ENCODE data around the gene CTNNA2.
A peak's percentile ranks its signal among the peaks of the same experiment; 100 is the strongest.

The CTNNA2 gene

DNA sequence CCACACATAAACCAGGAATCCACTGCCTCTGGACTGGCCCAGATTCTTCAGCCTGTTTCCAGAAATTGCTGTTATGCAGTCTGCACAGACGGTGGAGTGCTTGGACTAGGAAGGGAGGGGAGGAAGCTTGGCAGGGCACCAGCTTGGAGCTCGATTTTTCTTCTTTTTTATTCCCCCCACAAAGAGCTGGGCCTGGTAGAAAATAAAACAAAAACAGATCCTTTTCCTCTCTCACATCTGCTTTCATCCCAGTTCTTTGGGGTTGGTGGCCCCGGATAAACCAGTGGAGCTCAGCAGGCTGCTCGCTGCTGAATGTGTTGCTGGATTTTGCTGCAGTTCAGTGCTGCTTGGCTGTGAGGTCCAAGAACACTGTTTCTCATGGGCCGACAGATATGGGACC is 775.7 kb downstream of the CTNNA2 start:
- TF ChIP-seq TOX (CRISPR knock-in tag; IDR thresholded peaks at IDR 0.05; ENCODE audit: borderline replicate concordance) (no peak), SNAI2 (CRISPR knock-in tag; IDR thresholded peaks at IDR 0.05) (no peak), BACH2 (CRISPR knock-in tag; IDR thresholded peaks at IDR 0.05; ENCODE audit: borderline replicate concordance) (no peak), ISL1 (CRISPR knock-in tag; IDR thresholded peaks at IDR 0.05) (no peak), ZFP30 (CRISPR knock-in tag; IDR thresholded peaks at IDR 0.05) (no peak), RARB (CRISPR knock-in tag; IDR thresholded peaks at IDR 0.05) (no peak)
- ATAC-seq = peak; percentile 80

DNA sequence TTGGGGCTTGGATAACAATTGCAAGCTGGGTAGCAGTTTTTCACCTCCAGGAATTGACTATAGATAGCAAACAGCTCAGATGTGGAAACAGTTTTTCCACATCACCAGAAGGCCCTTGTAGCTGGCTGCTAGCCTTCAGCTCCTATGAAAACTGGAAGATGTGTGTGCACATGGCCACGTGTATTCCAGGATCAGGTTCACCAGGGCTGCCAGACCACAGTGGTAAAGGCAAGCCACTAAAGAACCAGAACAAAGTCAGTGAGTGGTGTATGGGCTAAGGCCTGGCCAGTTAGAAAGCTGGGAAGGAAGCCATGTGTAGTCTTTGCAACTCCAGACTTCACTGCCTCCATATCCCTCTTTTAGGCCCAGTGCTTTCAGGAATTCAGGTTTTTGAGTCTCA is 778.8 kb downstream of the CTNNA2 start:
- no peak for ATAC-seq
- TF ChIP-seq, protein P1, sequence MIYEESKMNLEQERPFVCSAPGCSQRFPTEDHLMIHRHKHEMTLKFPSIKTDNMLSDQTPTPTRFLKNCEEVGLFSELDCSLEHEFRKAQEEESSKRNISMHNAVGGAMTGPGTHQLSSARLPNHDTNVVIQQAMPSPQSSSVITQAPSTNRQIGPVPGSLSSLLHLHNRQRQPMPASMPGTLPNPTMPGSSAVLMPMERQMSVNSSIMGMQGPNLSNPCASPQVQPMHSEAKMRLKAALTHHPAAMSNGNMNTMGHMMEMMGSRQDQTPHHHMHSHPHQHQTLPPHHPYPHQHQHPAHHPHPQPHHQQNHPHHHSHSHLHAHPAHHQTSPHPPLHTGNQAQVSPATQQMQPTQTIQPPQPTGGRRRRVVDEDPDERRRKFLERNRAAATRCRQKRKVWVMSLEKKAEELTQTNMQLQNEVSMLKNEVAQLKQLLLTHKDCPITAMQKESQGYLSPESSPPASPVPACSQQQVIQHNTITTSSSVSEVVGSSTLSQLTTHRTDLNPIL (CRISPR knock-in tag; IDR thresholded peaks at IDR 0.05; ENCODE audit: low read depth) = no peak
- TF ChIP-seq ZC3H10 (CRISPR knock-in tag; IDR thresholded peaks at IDR 0.05) = no peak
- no peak for TF ChIP-seq SNAI2 (CRISPR knock-in tag; IDR thresholded peaks at IDR 0.05)
- TF ChIP-seq, protein P2, sequence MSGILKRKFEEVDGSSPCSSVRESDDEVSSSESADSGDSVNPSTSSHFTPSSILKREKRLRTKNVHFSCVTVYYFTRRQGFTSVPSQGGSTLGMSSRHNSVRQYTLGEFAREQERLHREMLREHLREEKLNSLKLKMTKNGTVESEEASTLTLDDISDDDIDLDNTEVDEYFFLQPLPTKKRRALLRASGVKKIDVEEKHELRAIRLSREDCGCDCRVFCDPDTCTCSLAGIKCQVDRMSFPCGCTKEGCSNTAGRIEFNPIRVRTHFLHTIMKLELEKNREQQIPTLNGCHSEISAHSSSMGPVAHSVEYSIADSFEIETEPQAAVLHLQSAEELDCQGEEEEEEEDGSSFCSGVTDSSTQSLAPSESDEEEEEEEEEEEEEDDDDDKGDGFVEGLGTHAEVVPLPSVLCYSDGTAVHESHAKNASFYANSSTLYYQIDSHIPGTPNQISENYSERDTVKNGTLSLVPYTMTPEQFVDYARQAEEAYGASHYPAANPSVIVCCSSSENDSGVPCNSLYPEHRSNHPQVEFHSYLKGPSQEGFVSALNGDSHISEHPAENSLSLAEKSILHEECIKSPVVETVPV (CRISPR knock-in tag; IDR thresholded peaks at IDR 0.05) = no peak
- TF ChIP-seq, protein P3, sequence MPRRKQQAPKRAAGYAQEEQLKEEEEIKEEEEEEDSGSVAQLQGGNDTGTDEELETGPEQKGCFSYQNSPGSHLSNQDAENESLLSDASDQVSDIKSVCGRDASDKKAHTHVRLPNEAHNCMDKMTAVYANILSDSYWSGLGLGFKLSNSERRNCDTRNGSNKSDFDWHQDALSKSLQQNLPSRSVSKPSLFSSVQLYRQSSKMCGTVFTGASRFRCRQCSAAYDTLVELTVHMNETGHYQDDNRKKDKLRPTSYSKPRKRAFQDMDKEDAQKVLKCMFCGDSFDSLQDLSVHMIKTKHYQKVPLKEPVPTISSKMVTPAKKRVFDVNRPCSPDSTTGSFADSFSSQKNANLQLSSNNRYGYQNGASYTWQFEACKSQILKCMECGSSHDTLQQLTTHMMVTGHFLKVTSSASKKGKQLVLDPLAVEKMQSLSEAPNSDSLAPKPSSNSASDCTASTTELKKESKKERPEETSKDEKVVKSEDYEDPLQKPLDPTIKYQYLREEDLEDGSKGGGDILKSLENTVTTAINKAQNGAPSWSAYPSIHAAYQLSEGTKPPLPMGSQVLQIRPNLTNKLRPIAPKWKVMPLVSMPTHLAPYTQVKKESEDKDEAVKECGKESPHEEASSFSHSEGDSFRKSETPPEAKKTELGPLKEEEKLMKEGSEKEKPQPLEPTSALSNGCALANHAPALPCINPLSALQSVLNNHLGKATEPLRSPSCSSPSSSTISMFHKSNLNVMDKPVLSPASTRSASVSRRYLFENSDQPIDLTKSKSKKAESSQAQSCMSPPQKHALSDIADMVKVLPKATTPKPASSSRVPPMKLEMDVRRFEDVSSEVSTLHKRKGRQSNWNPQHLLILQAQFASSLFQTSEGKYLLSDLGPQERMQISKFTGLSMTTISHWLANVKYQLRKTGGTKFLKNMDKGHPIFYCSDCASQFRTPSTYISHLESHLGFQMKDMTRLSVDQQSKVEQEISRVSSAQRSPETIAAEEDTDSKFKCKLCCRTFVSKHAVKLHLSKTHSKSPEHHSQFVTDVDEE (CRISPR knock-in tag; IDR thresholded peaks at IDR 0.05) = no peak
- TF ChIP-seq ZNF8 (CRISPR knock-in tag; IDR thresholded peaks at IDR 0.05) = no peak
- no peak for TF ChIP-seq PPARA (CRISPR knock-in tag; IDR thresholded peaks at IDR 0.05; ENCODE audit: borderline replicate concordance)

DNA sequence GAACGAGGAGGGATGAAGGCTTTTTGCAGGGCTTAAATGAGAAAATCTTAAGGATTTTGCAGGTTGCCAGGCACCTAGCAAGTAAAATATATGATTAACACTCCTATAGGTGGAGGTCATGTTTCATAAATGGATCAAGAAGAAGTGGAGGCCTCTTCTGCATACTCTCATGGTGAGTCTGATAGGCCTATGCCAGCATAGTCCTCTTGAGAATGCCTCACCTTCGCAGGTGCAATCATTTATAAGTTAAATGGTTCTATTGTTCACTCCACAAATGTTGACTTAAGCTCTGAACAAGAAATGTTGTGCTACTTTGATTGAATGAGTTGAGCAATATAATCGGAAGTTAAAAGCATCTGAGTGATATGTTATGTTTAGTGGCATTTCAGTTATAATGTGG is 779.6 kb downstream of the CTNNA2 start:
- no peak for TF ChIP-seq ZNF70 (CRISPR knock-in tag; IDR thresholded peaks at IDR 0.05)
- TF ChIP-seq ZNF8 (CRISPR knock-in tag; IDR thresholded peaks at IDR 0.05) = no peak
- TF ChIP-seq, protein P1 (CRISPR knock-in tag; IDR thresholded peaks at IDR 0.05; ENCODE audit: low read depth) = no peak
- TF ChIP-seq, protein P3 (CRISPR knock-in tag; IDR thresholded peaks at IDR 0.05) = no peak
- TF ChIP-seq GLIS3 (CRISPR knock-in tag; IDR thresholded peaks at IDR 0.05) = no peak
- TF ChIP-seq ZC3H10 (CRISPR knock-in tag; IDR thresholded peaks at IDR 0.05) = no peak
- TF ChIP-seq CSDC2 (CRISPR knock-in tag; IDR thresholded peaks at IDR 0.05) = no peak
- TF ChIP-seq ESRRG (CRISPR knock-in tag; IDR thresholded peaks at IDR 0.05) = no peak
- TF ChIP-seq TOX (CRISPR knock-in tag; IDR thresholded peaks at IDR 0.05; ENCODE audit: borderline replicate concordance) = no peak
- TF ChIP-seq, protein P4, sequence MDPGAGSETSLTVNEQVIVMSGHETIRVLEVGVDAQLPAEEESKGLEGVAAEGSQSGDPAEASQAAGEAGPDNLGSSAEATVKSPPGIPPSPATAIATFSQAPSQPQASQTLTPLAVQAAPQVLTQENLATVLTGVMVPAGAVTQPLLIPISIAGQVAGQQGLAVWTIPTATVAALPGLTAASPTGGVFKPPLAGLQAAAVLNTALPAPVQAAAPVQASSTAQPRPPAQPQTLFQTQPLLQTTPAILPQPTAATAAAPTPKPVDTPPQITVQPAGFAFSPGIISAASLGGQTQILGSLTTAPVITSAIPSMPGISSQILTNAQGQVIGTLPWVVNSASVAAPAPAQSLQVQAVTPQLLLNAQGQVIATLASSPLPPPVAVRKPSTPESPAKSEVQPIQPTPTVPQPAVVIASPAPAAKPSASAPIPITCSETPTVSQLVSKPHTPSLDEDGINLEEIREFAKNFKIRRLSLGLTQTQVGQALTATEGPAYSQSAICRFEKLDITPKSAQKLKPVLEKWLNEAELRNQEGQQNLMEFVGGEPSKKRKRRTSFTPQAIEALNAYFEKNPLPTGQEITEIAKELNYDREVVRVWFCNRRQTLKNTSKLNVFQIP (CRISPR knock-in tag; IDR thresholded peaks at IDR 0.05; ENCODE audit: borderline replicate concordance, low read depth) = no peak
- no peak for TF ChIP-seq TCF4 (CRISPR knock-in tag; IDR thresholded peaks at IDR 0.05; ENCODE audit: borderline replicate concordance)
- no peak for TF ChIP-seq ZFP30 (CRISPR knock-in tag; IDR thresholded peaks at IDR 0.05)
- TF ChIP-seq ISL1 (CRISPR knock-in tag; IDR thresholded peaks at IDR 0.05) = no peak
- no peak for TF ChIP-seq SNAI2 (CRISPR knock-in tag; IDR thresholded peaks at IDR 0.05)
- TF ChIP-seq, protein P5, sequence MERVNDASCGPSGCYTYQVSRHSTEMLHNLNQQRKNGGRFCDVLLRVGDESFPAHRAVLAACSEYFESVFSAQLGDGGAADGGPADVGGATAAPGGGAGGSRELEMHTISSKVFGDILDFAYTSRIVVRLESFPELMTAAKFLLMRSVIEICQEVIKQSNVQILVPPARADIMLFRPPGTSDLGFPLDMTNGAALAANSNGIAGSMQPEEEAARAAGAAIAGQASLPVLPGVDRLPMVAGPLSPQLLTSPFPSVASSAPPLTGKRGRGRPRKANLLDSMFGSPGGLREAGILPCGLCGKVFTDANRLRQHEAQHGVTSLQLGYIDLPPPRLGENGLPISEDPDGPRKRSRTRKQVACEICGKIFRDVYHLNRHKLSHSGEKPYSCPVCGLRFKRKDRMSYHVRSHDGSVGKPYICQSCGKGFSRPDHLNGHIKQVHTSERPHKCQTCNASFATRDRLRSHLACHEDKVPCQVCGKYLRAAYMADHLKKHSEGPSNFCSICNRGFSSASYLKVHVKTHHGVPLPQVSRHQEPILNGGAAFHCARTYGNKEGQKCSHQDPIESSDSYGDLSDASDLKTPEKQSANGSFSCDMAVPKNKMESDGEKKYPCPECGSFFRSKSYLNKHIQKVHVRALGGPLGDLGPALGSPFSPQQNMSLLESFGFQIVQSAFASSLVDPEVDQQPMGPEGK (CRISPR knock-in tag; IDR thresholded peaks at IDR 0.05; ENCODE audit: borderline replicate concordance) = no peak
- TF ChIP-seq PPARA (CRISPR knock-in tag; IDR thresholded peaks at IDR 0.05; ENCODE audit: borderline replicate concordance) = no peak
- TF ChIP-seq, protein P2 (CRISPR knock-in tag; IDR thresholded peaks at IDR 0.05) = no peak
- no peak for ATAC-seq
